Thoracic aorta (tissue), 2 donors: Measurements from ENCODE around the gene GRB10. TPM values are rescaled to one million over a fixed set of nuclear protein-coding genes. Genes with fewer than 3 reads are reported as not detected.
"Not testable (repeated sequence)": the region's sequence is repeated elsewhere in the genome, so short reads cannot be mapped to it uniquely, and the experiment has no call there.

ENCODE experiments used
- ATAC-seq: fragments of 150-250 bp; one replicate; pipeline ENCODE4 v1.8.0; 2017; ENCODE audit warnings: low read depth; ENCODE audit not compliant: insufficient number of reproducible peaks, low FRiP score
- DNase-seq: peaks from one replicate; pipeline ENCODE4 v3.0.0-alpha.2; 2020; ENCODE audit warnings: low spot score
- H3K27ac ChIP-seq, 2 donors: fragments of 200-600 bp; sonication (generic); 1 replicate in 1 of 2; 2 replicates in 1 of 2; pipeline ENCODE4 v1.5.1; 2016; ENCODE audit warnings: mild to moderate bottlenecking in 2 of 2, moderate library complexity in 2 of 2
- H3K27me3 ChIP-seq: fragments of 200-600 bp; sonication (generic); replicated peaks from 2 replicates; pipeline ENCODE4 v1.6.0; 2016; ENCODE audit warnings: mild to moderate bottlenecking; ENCODE audit not compliant: insufficient read depth
- H3K36me3 ChIP-seq: fragments of 200-600 bp; sonication (generic); one replicate; pipeline ENCODE4 v1.5.1; 2016
- H3K4me1 ChIP-seq, 2 donors: fragments of 200-600 bp; sonication (generic); 1 replicate in 1 of 2; 2 replicates in 1 of 2; pipeline versions ENCODE4 v1.5.1 to v1.6.0; 2016; ENCODE audit warnings: low read depth in 2 of 2, mild to moderate bottlenecking in 1 of 2; ENCODE audit not compliant: control insufficient read depth in 1 of 2
- H3K4me3 ChIP-seq: fragments of 200-600 bp; sonication (generic); 2 replicates; pipeline ENCODE4 v1.5.1; 2016; ENCODE audit warnings: mild to moderate bottlenecking
- H3K9me3 ChIP-seq: fragments of 200-600 bp; sonication (generic); 2 replicates; pipeline ENCODE4 v1.5.1; 2016
- CTCF ChIP-seq: fragments of 200-600 bp; sonication (generic); IDR thresholded peaks from one replicate; pipeline ENCODE4 v1.5.1; 2019; ENCODE audit warnings: antibody characterized with exemption
- total RNA-seq, 2 donors: library from RNA; depleted of rRNA; stranded (reverse); fragments of >200 nt; gene quantifications; one replicate each; pipeline versions ENCODE4 v1.1.0 to v1.2.3, GENCODE V29; 2016

Gene GRB10
- total RNA-seq, 2 donors from 2014 or later: 59.2 to 104 TPM

- Histone ChIP-seq H3K36me3 (no peaks in the 10 kb centered on the region), H3K4me3 (no peak overlapping the region), H3K27me3 (no peaks in the 10 kb centered on the region), H3K4me1 (no peaks in the 10 kb centered on the region), H3K27ac (no peak overlapping the region), H3K9me3 (no peaks in the 10 kb centered on the region)
- TF ChIP-seq CTCF: no peak
- no peak for DNase-seq
- no peak for ATAC-seq
These were observed 230.6 kb downstream of the GRB10 start for GRCh38 chr7:50552139-50552538.

GRCh38 chr7:50545613-50546012, 237.1 kb downstream of the GRB10 start:
- not testable (repeated sequence) for ATAC-seq, H3K4me1 ChIP-seq, H3K9me3 ChIP-seq, H3K27ac ChIP-seq, H3K36me3 ChIP-seq, H3K4me3 ChIP-seq, H3K27me3 ChIP-seq, DNase-seq

DNA sequence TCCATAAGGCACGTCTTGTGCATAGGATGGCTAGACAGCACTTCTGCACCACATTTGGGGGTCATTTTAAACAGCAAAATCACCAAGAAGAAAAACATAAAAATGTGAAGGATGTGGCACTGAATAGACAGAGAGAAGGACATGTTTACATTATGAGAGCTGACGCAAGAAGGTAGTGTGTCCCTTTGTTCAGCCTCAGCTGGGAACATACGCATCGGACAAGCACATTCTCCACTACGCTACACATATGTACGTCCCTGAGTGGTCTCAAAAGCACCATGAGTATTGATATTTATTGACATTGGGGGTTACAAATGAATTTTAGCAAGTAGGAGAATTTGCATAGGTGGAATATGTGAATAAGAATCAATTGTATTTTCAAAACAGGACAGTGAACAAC, 237.7 kb downstream of the GRB10 start:
- Histone ChIP-seq H3K27me3 (no peaks in the 10 kb centered on the region), H3K4me1 (no peaks in the 10 kb centered on the region), H3K4me3 (no peak overlapping the region), H3K36me3 (no peaks in the 10 kb centered on the region), H3K27ac (no peak overlapping the region), H3K9me3 (no peaks in the 10 kb centered on the region)
- TF ChIP-seq CTCF: no peak
- ATAC-seq (no peak), DNase-seq (no peak)

GRCh38 chr7:50543776-50544442, 238.8 kb downstream of the GRB10 start:
- TF ChIP-seq CTCF: no peak

DNA sequence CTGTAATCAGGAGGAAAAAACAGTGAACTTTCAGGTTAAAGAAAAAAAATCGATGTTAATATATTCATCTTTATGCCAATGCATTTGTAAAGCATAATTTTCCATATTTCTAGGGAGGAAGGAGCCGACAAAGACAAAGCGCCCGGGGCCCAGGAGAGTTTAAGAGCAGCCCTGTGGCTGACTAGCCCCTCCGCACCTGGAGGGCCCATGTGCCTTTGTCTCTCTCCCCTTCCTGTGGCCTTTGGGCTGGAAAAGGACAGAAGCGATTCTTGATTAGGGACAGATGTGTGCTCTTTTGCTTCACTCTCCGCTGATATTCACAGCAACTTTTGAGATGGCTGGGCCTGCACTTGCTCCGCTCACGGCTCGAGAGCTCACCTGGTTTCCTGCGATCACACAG, 240.6 kb downstream of the GRB10 start:
- no peak for ATAC-seq
- no peaks in the 10 kb centered on the region for H3K27me3 ChIP-seq
- no peak for TF ChIP-seq CTCF
- H3K4me3 ChIP-seq: no peak overlapping the region
- DNase-seq: no peak
- no peaks in the 10 kb centered on the region for H3K36me3 ChIP-seq
- H3K27ac ChIP-seq: no peak overlapping the region
- no peaks in the 10 kb centered on the region for H3K9me3 ChIP-seq
- no peaks in the 10 kb centered on the region for H3K4me1 ChIP-seq

More at GRCh38 chr7:50543776-50544442, 238.8 kb downstream of the GRB10 start:
- H3K36me3 ChIP-seq: no peaks in the 10 kb centered on the region
- DNase-seq: no peak
- no peaks in the 10 kb centered on the region for H3K27me3 ChIP-seq
- no peak overlapping the region for H3K27ac ChIP-seq
- no peak overlapping the region for H3K4me3 ChIP-seq
- ATAC-seq: no peak
- H3K4me1 ChIP-seq: no peaks in the 10 kb centered on the region
- H3K9me3 ChIP-seq: no peaks in the 10 kb centered on the region
